Gastrocnemius medialis (tissue), 4 donors: ENCODE results near the gene WDFY3.
A peak's percentile ranks its signal among the peaks of the same experiment; 100 is the strongest.

Experiments
- POLR2A ChIP-seq, 2 donors: fragments of 450-650 bp; IDR thresholded peaks; one replicate each; pipeline ENCODE4 v1.6.1; 2017; ENCODE audit warnings: antibody characterized with exemption in 2 of 2, mild to moderate bottlenecking in 2 of 2, moderate library complexity in 2 of 2
- TF ChIP-seq, protein P1 (sequence below), 5 experiments: fragments of 450-650 bp in 3 of 5; fragments of 200-600 bp in 2 of 5; sonication (generic) in 2 of 5; IDR thresholded peaks in 4 of 5; conservative IDR thresholded peaks in 1 of 5; 1 replicate in 4 of 5; 2 replicates in 1 of 5; pipeline ENCODE4 v1.5.1; 2016 to 2019; ENCODE audit warnings: antibody characterized with exemption in 5 of 5, mild to moderate bottlenecking in 3 of 5, moderate library complexity in 3 of 5

DNA sequence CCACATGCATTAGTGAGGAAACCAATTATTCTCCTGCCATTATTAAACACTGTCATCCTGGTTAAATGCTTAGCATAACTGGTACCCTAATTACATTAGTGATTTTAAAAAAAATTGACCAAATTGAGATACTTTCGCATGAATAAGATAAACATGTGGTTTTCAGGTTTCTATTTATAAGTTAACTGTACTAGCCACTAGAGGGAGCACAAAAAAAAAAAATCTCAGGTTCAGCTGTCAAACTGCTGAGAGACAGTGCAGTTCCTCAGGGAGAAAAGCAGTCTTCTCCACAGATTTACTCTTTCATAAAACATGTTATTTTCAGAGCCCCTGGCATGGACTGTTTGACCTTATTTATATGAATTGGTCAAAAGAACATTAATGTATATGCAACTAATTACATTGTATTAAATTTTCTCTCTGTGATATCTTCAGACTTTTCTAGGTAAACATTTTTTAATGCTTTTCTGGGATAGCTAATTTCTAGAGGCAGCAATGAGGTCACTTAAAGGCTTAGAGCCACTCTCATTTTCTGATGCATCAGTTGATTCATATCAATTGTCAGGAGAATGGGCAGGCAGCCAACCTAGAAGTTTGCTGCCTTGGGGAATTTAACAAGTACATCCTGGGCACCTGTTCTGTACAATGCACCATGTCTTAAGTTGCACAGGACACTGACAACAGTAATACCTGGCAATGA lies 216.1 kb downstream of the WDFY3 start:
- TF ChIP-seq, protein P1, sequence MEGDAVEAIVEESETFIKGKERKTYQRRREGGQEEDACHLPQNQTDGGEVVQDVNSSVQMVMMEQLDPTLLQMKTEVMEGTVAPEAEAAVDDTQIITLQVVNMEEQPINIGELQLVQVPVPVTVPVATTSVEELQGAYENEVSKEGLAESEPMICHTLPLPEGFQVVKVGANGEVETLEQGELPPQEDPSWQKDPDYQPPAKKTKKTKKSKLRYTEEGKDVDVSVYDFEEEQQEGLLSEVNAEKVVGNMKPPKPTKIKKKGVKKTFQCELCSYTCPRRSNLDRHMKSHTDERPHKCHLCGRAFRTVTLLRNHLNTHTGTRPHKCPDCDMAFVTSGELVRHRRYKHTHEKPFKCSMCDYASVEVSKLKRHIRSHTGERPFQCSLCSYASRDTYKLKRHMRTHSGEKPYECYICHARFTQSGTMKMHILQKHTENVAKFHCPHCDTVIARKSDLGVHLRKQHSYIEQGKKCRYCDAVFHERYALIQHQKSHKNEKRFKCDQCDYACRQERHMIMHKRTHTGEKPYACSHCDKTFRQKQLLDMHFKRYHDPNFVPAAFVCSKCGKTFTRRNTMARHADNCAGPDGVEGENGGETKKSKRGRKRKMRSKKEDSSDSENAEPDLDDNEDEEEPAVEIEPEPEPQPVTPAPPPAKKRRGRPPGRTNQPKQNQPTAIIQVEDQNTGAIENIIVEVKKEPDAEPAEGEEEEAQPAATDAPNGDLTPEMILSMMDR (IDR thresholded peaks at IDR 0.05 in 4 of 5, conservative IDR thresholded peaks at IDR 0.05 in 1 of 5), result peak; percentile 27 to 71 (median 51)
- no peak for TF ChIP-seq POLR2A (IDR thresholded peaks at IDR 0.05)
